ENCODE measurements around the gene NPPA. TPM values are rescaled to one million over a fixed set of nuclear protein-coding genes. Genes with fewer than 3 reads are reported as not detected.

NPPA gene
- total RNA-seq, 1 donor from 2014 or later: 1,100 TPM

DNA sequence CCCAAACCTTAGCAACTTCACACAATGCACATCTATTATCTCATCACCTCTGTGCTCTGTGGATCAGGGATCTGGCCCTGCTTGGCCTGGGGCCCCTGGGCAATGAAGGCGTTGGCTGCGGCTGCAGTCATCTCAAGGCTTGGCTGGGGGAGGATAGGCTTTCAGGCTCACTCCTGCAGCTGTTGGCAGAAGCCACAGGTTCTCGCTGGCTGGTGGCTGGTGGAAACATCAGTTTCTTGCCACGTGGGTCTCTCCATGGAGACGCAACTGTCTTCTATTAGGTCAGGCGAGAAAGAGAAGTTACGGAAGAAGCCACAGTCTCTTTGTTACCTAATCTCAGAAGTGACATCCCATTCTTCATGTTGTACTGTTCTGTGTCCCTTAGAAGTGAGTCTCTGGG, 3.6 kb upstream of the NPPA start:
- H3K4me1 ChIP-seq: peaks cover 7% of the 10 kb centered on the region

GRCh38 chr1:11850156-11850555, 2.6 kb upstream of the NPPA start:
- DNase-seq: no peak
- Histone ChIP-seq H3K27ac (replicated peaks) (no peak overlapping the region), H3K27me3 (ENCODE audit: low read depth) (peaks cover 13% of the 10 kb centered on the region), H3K4me1 (peaks cover 7% of the 10 kb centered on the region), H3K9me3 (replicated peaks) (no peaks in the 10 kb centered on the region), H3K4me3 (no peak overlapping the region), H3K36me3 (no peaks in the 10 kb centered on the region)
- intact Hi-C loops (cut with micrococcal nuclease): no loop called here
- TF ChIP-seq CTCF (IDR thresholded peaks at IDR 0.05; ENCODE audit: borderline replicate concordance): no peak

More for the DNA sequence above, 3.6 kb upstream of the NPPA start:
- H3K9me3 ChIP-seq (replicated peaks): no peaks in the 10 kb centered on the region
- no peak for TF ChIP-seq CTCF (IDR thresholded peaks at IDR 0.05; ENCODE audit: borderline replicate concordance)
- H3K27ac ChIP-seq (replicated peaks): no peak overlapping the region
- no peak overlapping the region for H3K4me3 ChIP-seq
- H3K27me3 ChIP-seq (ENCODE audit: low read depth): peaks cover 23% of the 10 kb centered on the region
- no peak for DNase-seq
- no peaks in the 10 kb centered on the region for H3K36me3 ChIP-seq
- intact Hi-C loops (cut with micrococcal nuclease): no loop called here

- no peaks in the 10 kb centered on the region for H3K9me3 ChIP-seq (replicated peaks)
- peaks cover 6% of the 10 kb centered on the region for H3K27me3 ChIP-seq (ENCODE audit: low read depth)
- intact Hi-C loops (cut with micrococcal nuclease): no loop called here
- H3K36me3 ChIP-seq: peaks cover 12% of the 10 kb centered on the region
- H3K4me3 ChIP-seq: no peak overlapping the region
- H3K4me1 ChIP-seq: peaks cover 7% of the 10 kb centered on the region
- H3K27ac ChIP-seq (replicated peaks): no peak overlapping the region
- DNase-seq: no peak
- TF ChIP-seq CTCF (IDR thresholded peaks at IDR 0.05; ENCODE audit: borderline replicate concordance): no peak
Observed at GRCh38 chr1:11848373-11848700, 754 bp upstream of the NPPA start.

- intact Hi-C loops (cut with micrococcal nuclease): no loop called here
- no peak for TF ChIP-seq CTCF (IDR thresholded peaks at IDR 0.05; ENCODE audit: borderline replicate concordance)
- H3K27ac ChIP-seq (replicated peaks): no peak overlapping the region
- DNase-seq: no peak
- H3K27me3 ChIP-seq (ENCODE audit: low read depth): peaks cover 6% of the 10 kb centered on the region
- peaks cover 30% of the 10 kb centered on the region for H3K4me1 ChIP-seq
- H3K36me3 ChIP-seq: peaks cover 25% of the 10 kb centered on the region
- no peaks in the 10 kb centered on the region for H3K9me3 ChIP-seq (replicated peaks)
- H3K4me3 ChIP-seq: no peak overlapping the region
Observed at GRCh38 chr1:11845641-11846335, 1.8 kb downstream of the NPPA start.

DNA sequence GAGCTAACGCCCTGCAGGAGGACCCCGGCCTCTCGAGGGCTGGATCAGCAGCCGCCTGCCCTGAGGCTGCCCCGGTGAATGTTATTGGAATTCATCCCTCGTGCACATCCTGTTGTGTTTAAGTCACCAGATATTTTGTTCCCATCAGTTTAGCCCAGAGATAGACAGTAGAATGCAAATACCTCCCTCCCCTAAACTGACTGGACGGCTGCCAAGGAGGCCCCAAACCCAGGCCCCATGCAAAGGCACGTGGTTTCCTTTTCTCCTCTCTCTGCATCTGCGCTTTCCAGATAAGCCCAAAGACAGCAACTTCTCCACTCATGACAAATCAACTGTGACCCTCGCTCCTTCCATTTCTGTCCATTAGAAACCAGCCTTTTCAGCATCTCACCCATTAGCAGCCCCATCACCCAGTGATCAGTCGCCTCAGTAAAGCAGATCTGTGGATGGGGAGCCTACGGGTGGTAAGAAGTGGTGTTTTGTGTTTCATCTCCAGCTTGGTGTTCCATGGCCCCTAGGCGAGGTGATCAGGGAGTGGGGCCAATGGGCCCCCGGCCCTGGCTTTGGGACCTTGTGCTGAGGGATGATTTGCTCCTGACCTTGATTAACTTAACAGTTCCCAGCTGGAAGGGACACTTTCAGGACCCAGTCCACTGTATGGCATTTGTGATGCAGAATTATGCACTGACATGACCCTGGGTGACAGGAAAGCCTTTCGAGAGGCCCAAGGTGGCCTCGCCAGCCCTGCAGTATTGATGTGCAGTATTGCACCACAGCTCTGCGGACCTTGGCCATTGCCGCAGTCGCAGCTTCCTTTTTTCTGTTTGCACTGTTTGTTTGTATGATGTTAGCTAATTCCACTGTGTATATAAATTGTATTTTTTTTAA, 5.2 kb downstream of the NPPA start:
- peak; percentile 39 for DNase-seq
- intact Hi-C loops (cut with micrococcal nuclease): no loop called here
- no peaks in the 10 kb centered on the region for H3K27me3 ChIP-seq (ENCODE audit: low read depth)
- peak overlapping the region; percentile 46 for H3K27ac ChIP-seq (replicated peaks)
- H3K36me3 ChIP-seq: peaks cover 57% of the 10 kb centered on the region
- no peaks in the 10 kb centered on the region for H3K9me3 ChIP-seq (replicated peaks)
- no peak for TF ChIP-seq CTCF (IDR thresholded peaks at IDR 0.05; ENCODE audit: borderline replicate concordance)
- no peak overlapping the region for H3K4me3 ChIP-seq
- peaks cover 22% of the 10 kb centered on the region for H3K4me1 ChIP-seq

Data from left ventricle myocardium inferior (tissue), 1 donor.